Parathyroid adenoma (tissue), 2 donors: ENCODE data around the gene PALM3.
A peak's percentile ranks its signal among the peaks of the same experiment; 100 is the strongest.

Source experiments
- H2AFZ ChIP-seq: fragments of 300-600 bp; sonication (generic); one replicate; pipeline ENCODE4 v1.7.0; 2017; ENCODE audit warnings: antibody characterized with exemption, mild to moderate bottlenecking
- H3K27ac ChIP-seq: fragments of 300-600 bp; sonication (generic); one replicate; pipeline ENCODE4 v1.7.0; 2017
- H3K27me3 ChIP-seq: fragments of 300-600 bp; sonication (generic); one replicate; pipeline ENCODE4 v1.7.0; 2017; ENCODE audit warnings: low read length; ENCODE audit not compliant: control insufficient read depth, insufficient read depth
- H3K36me3 ChIP-seq: fragments of 300-600 bp; sonication (generic); one replicate; pipeline ENCODE4 v1.7.0; 2017; ENCODE audit warnings: low read length; ENCODE audit not compliant: control insufficient read depth, insufficient read depth
- H3K4me1 ChIP-seq: fragments of 300-600 bp; sonication (generic); one replicate; pipeline ENCODE4 v1.7.0; 2017; ENCODE audit warnings: control low read depth
- H3K4me2 ChIP-seq: fragments of 300-600 bp; sonication (generic); one replicate; pipeline ENCODE4 v1.7.0; 2017; ENCODE audit warnings: low read length
- H3K4me3 ChIP-seq: fragments of 300-600 bp; sonication (generic); one replicate; pipeline ENCODE4 v1.7.0; 2017; ENCODE audit warnings: low read depth, low read length
- H3K79me2 ChIP-seq: fragments of 300-600 bp; sonication (generic); one replicate; pipeline ENCODE4 v1.7.0; 2017; ENCODE audit warnings: control low read depth
- H3K9ac ChIP-seq: fragments of 300-600 bp; sonication (generic); one replicate; pipeline ENCODE4 v1.7.0; 2017; ENCODE audit warnings: mild to moderate bottlenecking
- H3K9me3 ChIP-seq: fragments of 300-600 bp; sonication (generic); one replicate; pipeline ENCODE4 v1.7.0; 2017; ENCODE audit warnings: low read length; ENCODE audit not compliant: control insufficient read depth
- TF ChIP-seq, protein P1 (sequence below): fragments of 300-600 bp; sonication (generic); IDR thresholded peaks from one replicate; pipeline ENCODE4 v1.7.0; 2017; ENCODE audit warnings: antibody characterized with exemption, mild to moderate bottlenecking
- donor health status: primary hyperparathyroidism.

The PALM3 gene

DNA sequence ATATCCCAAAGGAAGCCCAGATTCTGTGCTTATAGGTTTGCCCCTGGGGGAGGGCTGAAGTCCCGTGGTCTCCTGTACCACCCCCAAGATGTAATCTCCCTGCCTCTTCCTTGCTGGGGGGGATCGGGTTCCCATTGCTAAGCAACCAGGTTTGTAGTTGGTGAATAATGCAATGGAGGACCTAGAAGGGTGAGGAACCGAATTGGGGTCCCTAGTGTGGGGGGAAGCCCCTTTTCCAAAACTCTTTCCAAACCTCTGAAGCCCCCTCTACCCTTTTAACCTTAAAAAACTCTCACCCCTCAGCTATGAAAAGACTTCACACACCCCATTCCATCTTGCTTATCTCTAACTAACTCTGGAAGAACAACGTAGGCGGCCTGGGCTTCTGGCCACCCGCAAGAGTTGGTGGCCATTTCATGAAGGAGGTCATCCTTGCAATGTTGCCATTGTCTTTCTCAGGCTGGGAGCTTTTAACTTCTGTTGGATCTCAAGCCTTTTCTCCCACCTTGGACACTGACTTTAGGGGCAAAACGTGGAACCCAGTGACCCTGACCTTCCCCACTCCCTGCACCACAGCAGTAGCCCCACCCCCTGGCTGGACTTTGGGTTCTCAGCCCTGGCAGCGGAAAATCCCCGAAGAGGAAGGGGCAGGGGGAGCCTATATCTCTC lies 661 bp downstream of the PALM3 start:
- Histone ChIP-seq H3K36me3 (no peaks in the 10 kb centered on the region), H3K27me3 (no peaks in the 10 kb centered on the region), H3K9ac (no peak overlapping the region), H3K4me3 (peak overlapping the region; percentile 84), H3K9me3 (no peaks in the 10 kb centered on the region), H3K4me1 (peaks cover 7% of the 10 kb centered on the region), H3K27ac (peak overlapping the region; percentile 56), H3K4me2 (peak overlapping the region; percentile 72), H2AFZ (peak overlapping the region; percentile 62), H3K79me2 (no peaks in the 10 kb centered on the region)
- TF ChIP-seq, protein P1, sequence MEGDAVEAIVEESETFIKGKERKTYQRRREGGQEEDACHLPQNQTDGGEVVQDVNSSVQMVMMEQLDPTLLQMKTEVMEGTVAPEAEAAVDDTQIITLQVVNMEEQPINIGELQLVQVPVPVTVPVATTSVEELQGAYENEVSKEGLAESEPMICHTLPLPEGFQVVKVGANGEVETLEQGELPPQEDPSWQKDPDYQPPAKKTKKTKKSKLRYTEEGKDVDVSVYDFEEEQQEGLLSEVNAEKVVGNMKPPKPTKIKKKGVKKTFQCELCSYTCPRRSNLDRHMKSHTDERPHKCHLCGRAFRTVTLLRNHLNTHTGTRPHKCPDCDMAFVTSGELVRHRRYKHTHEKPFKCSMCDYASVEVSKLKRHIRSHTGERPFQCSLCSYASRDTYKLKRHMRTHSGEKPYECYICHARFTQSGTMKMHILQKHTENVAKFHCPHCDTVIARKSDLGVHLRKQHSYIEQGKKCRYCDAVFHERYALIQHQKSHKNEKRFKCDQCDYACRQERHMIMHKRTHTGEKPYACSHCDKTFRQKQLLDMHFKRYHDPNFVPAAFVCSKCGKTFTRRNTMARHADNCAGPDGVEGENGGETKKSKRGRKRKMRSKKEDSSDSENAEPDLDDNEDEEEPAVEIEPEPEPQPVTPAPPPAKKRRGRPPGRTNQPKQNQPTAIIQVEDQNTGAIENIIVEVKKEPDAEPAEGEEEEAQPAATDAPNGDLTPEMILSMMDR, result no peak

DNA sequence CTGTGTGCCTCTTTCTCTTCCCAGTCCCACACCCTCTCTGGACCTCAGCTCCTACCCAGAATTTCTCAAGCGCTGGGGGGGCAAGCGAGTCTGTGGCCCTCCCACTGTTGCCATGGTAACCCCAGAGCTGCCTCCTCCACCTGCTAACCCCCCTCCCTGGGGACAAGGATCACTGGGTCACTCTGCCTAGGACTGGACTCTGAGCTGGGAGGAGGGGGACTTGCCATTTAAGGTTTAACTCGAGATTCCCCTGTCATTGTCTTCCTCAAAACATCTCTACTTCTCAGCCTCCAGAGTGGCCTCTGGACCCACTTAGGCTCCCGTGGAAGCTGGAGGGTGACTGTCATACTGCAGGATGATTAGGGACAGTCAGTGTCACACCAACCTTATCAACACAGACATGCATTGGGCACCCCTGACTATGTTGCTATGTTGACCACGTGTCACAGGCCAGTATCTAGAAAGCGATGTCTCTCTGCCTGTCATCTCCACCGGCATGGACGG lies 2.2 kb downstream of the PALM3 start:
- no peaks in the 10 kb centered on the region for H3K9me3 ChIP-seq
- peak overlapping the region; percentile 72 for H3K4me2 ChIP-seq
- H3K4me3 ChIP-seq, result peak overlapping the region; percentile 18
- peaks cover 7% of the 10 kb centered on the region for H3K4me1 ChIP-seq
- H3K27me3 ChIP-seq, result no peaks in the 10 kb centered on the region
- no peak overlapping the region for H3K27ac ChIP-seq
- H3K36me3 ChIP-seq, result no peaks in the 10 kb centered on the region
- TF ChIP-seq, protein P1, result no peak
- H3K9ac ChIP-seq, result no peak overlapping the region
- no peaks in the 10 kb centered on the region for H3K79me2 ChIP-seq
- no peak overlapping the region for H2AFZ ChIP-seq

DNA sequence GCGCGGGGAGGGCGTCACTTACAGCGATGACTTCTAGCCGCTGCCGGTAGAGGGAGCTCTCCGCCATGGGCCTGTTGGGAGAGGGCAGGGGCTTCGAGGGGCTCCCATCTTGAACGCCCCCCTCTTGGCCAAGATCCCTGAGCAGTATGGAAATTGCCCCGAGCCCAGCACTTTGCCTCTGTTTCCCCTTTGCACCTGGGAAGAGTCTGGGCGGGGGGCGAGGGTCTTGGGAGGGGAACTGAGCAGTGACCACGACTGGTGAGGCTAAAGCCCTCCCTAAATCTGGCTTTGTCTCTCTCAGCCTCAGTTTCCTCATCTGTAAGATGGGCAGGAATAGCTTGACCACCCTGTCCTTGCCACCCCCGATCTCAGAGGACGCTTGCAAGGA lies 2.8 kb downstream of the PALM3 start:
- peaks cover 7% of the 10 kb centered on the region for H3K4me1 ChIP-seq
- H3K27ac ChIP-seq, result no peak overlapping the region
- H3K4me2 ChIP-seq, result no peak overlapping the region
- TF ChIP-seq, protein P1, result peak; percentile 45
- no peaks in the 10 kb centered on the region for H3K9me3 ChIP-seq
- H3K4me3 ChIP-seq, result no peak overlapping the region
- no peaks in the 10 kb centered on the region for H3K27me3 ChIP-seq
- no peaks in the 10 kb centered on the region for H3K79me2 ChIP-seq
- H3K9ac ChIP-seq, result no peak overlapping the region
- no peak overlapping the region for H2AFZ ChIP-seq
- no peaks in the 10 kb centered on the region for H3K36me3 ChIP-seq

DNA sequence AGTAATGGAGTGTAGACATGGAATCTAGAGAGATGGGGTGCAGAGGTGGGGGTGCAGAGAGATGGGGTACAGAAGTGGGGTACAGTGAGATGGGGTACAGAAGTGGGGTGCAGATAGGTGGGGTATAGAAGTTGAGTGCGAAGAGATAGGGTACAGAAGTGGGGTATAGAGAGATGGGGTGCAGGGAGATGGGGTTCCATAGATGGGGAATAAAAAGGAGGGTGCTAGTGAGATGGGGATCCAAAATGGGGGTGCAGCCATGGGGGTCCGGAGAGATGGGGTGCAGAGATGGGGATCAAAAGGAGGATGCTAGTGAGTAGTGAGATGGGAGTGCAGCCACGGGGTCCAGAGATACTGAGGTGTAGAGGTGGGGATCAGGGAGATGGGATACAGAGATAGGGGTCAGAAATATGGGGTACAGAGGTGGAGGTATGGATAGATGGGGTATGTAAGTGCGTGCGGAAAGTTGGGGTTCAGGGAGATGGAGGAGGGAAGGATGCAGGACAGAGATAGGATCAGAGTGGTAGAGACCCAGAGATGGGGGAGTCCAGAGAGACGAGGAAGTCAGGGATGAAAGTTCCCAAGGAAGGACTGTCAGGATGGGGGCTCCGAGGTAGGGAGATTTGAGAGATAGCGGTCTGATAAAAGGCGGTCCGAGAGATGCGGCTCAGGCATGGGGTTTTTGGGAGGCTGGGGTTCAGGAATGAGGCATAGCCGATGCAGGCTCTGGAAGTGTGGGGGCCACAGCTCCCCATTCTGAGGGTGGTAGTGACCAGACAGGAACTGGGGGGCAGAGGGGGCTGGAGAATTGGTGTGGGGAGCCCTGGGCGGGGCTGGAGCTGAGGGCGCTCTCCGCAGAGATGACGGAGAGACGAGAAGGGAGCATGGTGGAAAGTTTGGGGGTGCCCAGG lies 3.4 kb downstream of the PALM3 start:
- Histone ChIP-seq H3K9me3 (no peaks in the 10 kb centered on the region), H3K9ac (no peak overlapping the region), H3K36me3 (no peaks in the 10 kb centered on the region), H3K27ac (no peak overlapping the region), H3K27me3 (no peaks in the 10 kb centered on the region), H2AFZ (no peak overlapping the region), H3K79me2 (no peaks in the 10 kb centered on the region), H3K4me2 (no peak overlapping the region), H3K4me1 (peaks cover 7% of the 10 kb centered on the region), H3K4me3 (no peak overlapping the region)
- TF ChIP-seq, protein P1, result no peak
